GM18517 (cell line): ENCODE measurements around the gene FAM135A.
"Not testable (repeated sequence)": the region's sequence is repeated elsewhere in the genome, so short reads cannot be mapped to it uniquely, and the experiment has no call there.

Experiments
- ATAC-seq: cut with Tn5 transposase; IDR thresholded peaks from one replicate; pipeline ENCODE4 v1.9.1; 2021; ENCODE audit warnings: mild to moderate bottlenecking, moderate library complexity; ENCODE audit not compliant: unreplicated experiment

The FAM135A gene

GRCh38 chr6:70607371-70607770, 194.1 kb downstream of the FAM135A start:
- not testable (repeated sequence) for ATAC-seq

- not testable (repeated sequence) for ATAC-seq
These were observed 195.9 kb downstream of the FAM135A start for GRCh38 chr6:70609181-70609580.
